HepG2 (cell line): ENCODE results near the gene CSTF2. TPM values are rescaled to one million over a fixed set of nuclear protein-coding genes. Genes with fewer than 3 reads are reported as not detected.

Source experiments
- BCL6 ChIP-seq: IDR thresholded peaks from 2 replicates; pipeline ENCODE4 v1.6.1; 2016; ENCODE audit warnings: missing genetic modification reagents, missing compliant biosample characterization
- CC2D1A ChIP-seq: sonication (generic); formaldehyde crosslinking; IDR thresholded peaks from 2 replicates; pipeline ENCODE4 v1.8.1; 2023; ENCODE audit warnings: mild to moderate bottlenecking, missing genetic modification reagents
- KLF12 ChIP-seq: sonication (generic); formaldehyde crosslinking; IDR thresholded peaks from 2 replicates; pipeline ENCODE4 v1.4.0; 2020; ENCODE audit warnings: missing genetic modification reagents, borderline replicate concordance
- MAFG ChIP-seq: sonication (generic); formaldehyde crosslinking; IDR thresholded peaks from 2 replicates; pipeline ENCODE4 v1.5.1; 2020; ENCODE audit warnings: mild to moderate bottlenecking, missing genetic modification reagents
- MIER3 ChIP-seq: IDR thresholded peaks from 2 replicates; pipeline ENCODE4 v1.6.1; 2016; ENCODE audit warnings: missing compliant biosample characterization, borderline replicate concordance
- MTA1 ChIP-seq: sonication (generic); formaldehyde crosslinking; IDR thresholded peaks from 2 replicates; pipeline ENCODE4 v1.4.0; 2020; ENCODE audit warnings: missing genetic modification reagents, mild to moderate bottlenecking, borderline replicate concordance
- MXD4 ChIP-seq: IDR thresholded peaks from 2 replicates; pipeline ENCODE4 v1.6.1; 2016; ENCODE audit warnings: mild to moderate bottlenecking, missing biosample characterization, missing genetic modification reagents
- NFIB ChIP-seq: sonication (generic); formaldehyde crosslinking; IDR thresholded peaks from 2 replicates; pipeline ENCODE4 v1.9.0; 2021; ENCODE audit warnings: missing genetic modification reagents, mild to moderate bottlenecking, borderline replicate concordance
- NFKBIZ ChIP-seq: IDR thresholded peaks from 2 replicates; pipeline ENCODE4 v1.6.1; 2018; ENCODE audit warnings: missing genetic modification reagents, missing compliant biosample characterization
- REPIN1 ChIP-seq: sonication (generic); formaldehyde crosslinking; IDR thresholded peaks from 2 replicates; pipeline ENCODE4 v1.8.0; 2022; ENCODE audit warnings: missing genetic modification reagents, low read depth, mild to moderate bottlenecking, borderline replicate concordance
- SKI ChIP-seq: fragments of 450-650 bp; IDR thresholded peaks from one replicate; pipeline ENCODE4 v1.6.1; 2018; ENCODE audit warnings: mild to moderate bottlenecking; ENCODE audit not compliant: partially characterized antibody
- TRAFD1 ChIP-seq: sonication (generic); formaldehyde crosslinking; IDR thresholded peaks from 2 replicates; pipeline ENCODE4 v1.5.1; 2020; ENCODE audit warnings: missing genetic modification reagents, mild to moderate bottlenecking, borderline replicate concordance
- ZNF317 ChIP-seq: sonication (generic); formaldehyde crosslinking; IDR thresholded peaks from 2 replicates; pipeline ENCODE4 v1.5.0; 2020; ENCODE audit warnings: mild to moderate bottlenecking, missing genetic modification reagents
- ZNF446 ChIP-seq: sonication (generic); formaldehyde crosslinking; IDR thresholded peaks from 2 replicates; pipeline ENCODE4 v1.5.0; 2020; ENCODE audit warnings: mild to moderate bottlenecking, missing genetic modification reagents
- ZNF512 ChIP-seq: sonication (generic); formaldehyde crosslinking; IDR thresholded peaks from 2 replicates; pipeline ENCODE4 v1.4.0; 2020; ENCODE audit warnings: mild to moderate bottlenecking, missing genetic modification reagents
- ZNF557 ChIP-seq: sonication (generic); formaldehyde crosslinking; IDR thresholded peaks from 2 replicates; pipeline ENCODE4 v1.4.0; 2020; ENCODE audit warnings: missing genetic modification reagents
- ZNF839 ChIP-seq: sonication (generic); formaldehyde crosslinking; IDR thresholded peaks from 2 replicates; pipeline ENCODE4 v1.4.0; 2020; ENCODE audit warnings: missing genetic modification reagents, mild to moderate bottlenecking, borderline replicate concordance
- polyA plus RNA-seq, 8 experiments: library from polyadenylated mRNA; depleted of rRNA in 3 of 8; stranded (reverse) in 7 of 8; unstranded in 1 of 8; fragments of >200 nt; fragmentation: Illumina TruSeq in 4 of 8; extraction: Trizol in 4 of 8; gene quantifications; 2 replicates each; pipeline versions ENCODE4 v1.2.1 to v1.2.3, GENCODE V29; 2011 to 2016; ENCODE audit warnings: low read depth in 4 of 8, missing spikeins in 1 of 8, mixed read lengths in 1 of 8; ENCODE audit not compliant: insufficient read depth in 1 of 8
- total RNA-seq, 5 experiments: library from RNA; depleted of rRNA; stranded (reverse); fragments of >200 nt; fragmentation: Illumina TruSeq; extraction: Trizol; gene quantifications; 2 replicates each; pipeline ENCODE4 v1.2.3, GENCODE V29; 2016; ENCODE audit warnings: low read depth in 1 of 5
- TF ChIP-seq, protein P1 (sequence below): sonication (generic); formaldehyde crosslinking; IDR thresholded peaks from 2 replicates; pipeline ENCODE4 v1.4.0; 2020; ENCODE audit warnings: missing genetic modification reagents, borderline replicate concordance
- TF ChIP-seq, protein P2 (sequence below): sonication (generic); formaldehyde crosslinking; IDR thresholded peaks from 2 replicates; pipeline ENCODE4 v1.4.0; 2020; ENCODE audit warnings: mild to moderate bottlenecking, missing genetic modification reagents, borderline replicate concordance
- TF ChIP-seq, protein P3 (sequence below): sonication (generic); formaldehyde crosslinking; IDR thresholded peaks from 2 replicates; pipeline ENCODE4 v1.5.1; 2020; ENCODE audit warnings: mild to moderate bottlenecking, missing genetic modification reagents, moderate library complexity

The CSTF2 gene
- total and polyA plus RNA-seq, 2 of the 13 experiments (the other 11 are each of a cell fraction or from before 2014, with no cell fraction given) = 19.7 to 26.7 TPM

- TF ChIP-seq, protein P1, sequence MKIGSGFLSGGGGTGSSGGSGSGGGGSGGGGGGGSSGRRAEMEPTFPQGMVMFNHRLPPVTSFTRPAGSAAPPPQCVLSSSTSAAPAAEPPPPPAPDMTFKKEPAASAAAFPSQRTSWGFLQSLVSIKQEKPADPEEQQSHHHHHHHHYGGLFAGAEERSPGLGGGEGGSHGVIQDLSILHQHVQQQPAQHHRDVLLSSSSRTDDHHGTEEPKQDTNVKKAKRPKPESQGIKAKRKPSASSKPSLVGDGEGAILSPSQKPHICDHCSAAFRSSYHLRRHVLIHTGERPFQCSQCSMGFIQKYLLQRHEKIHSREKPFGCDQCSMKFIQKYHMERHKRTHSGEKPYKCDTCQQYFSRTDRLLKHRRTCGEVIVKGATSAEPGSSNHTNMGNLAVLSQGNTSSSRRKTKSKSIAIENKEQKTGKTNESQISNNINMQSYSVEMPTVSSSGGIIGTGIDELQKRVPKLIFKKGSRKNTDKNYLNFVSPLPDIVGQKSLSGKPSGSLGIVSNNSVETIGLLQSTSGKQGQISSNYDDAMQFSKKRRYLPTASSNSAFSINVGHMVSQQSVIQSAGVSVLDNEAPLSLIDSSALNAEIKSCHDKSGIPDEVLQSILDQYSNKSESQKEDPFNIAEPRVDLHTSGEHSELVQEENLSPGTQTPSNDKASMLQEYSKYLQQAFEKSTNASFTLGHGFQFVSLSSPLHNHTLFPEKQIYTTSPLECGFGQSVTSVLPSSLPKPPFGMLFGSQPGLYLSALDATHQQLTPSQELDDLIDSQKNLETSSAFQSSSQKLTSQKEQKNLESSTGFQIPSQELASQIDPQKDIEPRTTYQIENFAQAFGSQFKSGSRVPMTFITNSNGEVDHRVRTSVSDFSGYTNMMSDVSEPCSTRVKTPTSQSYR (CRISPR knock-in tag) = no peak; the same call in 1 of the 2 replicates
- TF ChIP-seq, protein P2, sequence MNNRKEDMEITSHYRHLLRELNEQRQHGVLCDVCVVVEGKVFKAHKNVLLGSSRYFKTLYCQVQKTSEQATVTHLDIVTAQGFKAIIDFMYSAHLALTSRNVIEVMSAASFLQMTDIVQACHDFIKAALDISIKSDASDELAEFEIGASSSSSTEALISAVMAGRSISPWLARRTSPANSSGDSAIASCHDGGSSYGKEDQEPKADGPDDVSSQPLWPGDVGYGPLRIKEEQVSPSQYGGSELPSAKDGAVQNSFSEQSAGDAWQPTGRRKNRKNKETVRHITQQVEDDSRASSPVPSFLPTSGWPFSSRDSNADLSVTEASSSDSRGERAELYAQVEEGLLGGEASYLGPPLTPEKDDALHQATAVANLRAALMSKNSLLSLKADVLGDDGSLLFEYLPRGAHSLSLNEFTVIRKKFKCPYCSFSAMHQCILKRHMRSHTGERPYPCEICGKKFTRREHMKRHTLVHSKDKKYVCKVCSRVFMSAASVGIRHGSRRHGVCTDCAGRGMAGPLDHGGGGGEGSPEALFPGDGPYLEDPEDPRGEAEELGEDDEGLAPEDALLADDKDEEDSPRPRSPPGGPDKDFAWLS (CRISPR knock-in tag) = no peak
- TF ChIP-seq TRAFD1 (CRISPR knock-in tag) (no peak), ZNF446 (CRISPR knock-in tag) (no peak), KLF12 (CRISPR knock-in tag) (no peak), MTA1 (CRISPR knock-in tag) (no peak), MAFG (CRISPR knock-in tag) (no peak), BCL6 (CRISPR knock-in tag) (0 out of 2 replicates have a peak, but pooled peaks have one; percentile 32), NFKBIZ (no peak), NFIB (CRISPR knock-in tag) (no peak), MXD4 (CRISPR knock-in tag) (no peak), ZNF317 (CRISPR knock-in tag) (no peak), CC2D1A (CRISPR knock-in tag) (no peak), ZNF839 (CRISPR knock-in tag) (no peak), ZNF512 (CRISPR knock-in tag) (no peak), ZNF557 (no peak), MIER3 (CRISPR knock-in tag) (no peak), SKI (no peak), REPIN1 (CRISPR knock-in tag) (0 out of 2 replicates have a peak, but pooled peaks have one; percentile 10)
- TF ChIP-seq, protein P3, sequence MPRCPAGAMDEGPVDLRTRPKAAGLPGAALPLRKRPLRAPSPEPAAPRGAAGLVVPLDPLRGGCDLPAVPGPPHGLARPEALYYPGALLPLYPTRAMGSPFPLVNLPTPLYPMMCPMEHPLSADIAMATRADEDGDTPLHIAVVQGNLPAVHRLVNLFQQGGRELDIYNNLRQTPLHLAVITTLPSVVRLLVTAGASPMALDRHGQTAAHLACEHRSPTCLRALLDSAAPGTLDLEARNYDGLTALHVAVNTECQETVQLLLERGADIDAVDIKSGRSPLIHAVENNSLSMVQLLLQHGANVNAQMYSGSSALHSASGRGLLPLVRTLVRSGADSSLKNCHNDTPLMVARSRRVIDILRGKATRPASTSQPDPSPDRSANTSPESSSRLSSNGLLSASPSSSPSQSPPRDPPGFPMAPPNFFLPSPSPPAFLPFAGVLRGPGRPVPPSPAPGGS = no peak
Measured at GRCh38 chrX:100819837-100820666, at the start of gene CSTF2 (continued).
